Vagina (tissue), 2 donors: ENCODE data around the gene PLD6. TPM values are rescaled to one million over a fixed set of nuclear protein-coding genes. Genes with fewer than 3 reads are reported as not detected.

Experiments
- DNase-seq, 2 donors: peaks; one replicate each; pipeline ENCODE4 v3.0.0-alpha.2; 2017; ENCODE audit errors: extremely low spot score in 2 of 2
- H3K27ac ChIP-seq: fragments of 200-600 bp; sonication (generic); one replicate; pipeline ENCODE4 v1.5.1; 2019
- H3K27me3 ChIP-seq: fragments of 200-600 bp; sonication (generic); one replicate; pipeline ENCODE4 v1.5.1; 2019
- H3K36me3 ChIP-seq, 2 donors: fragments of 200-600 bp; sonication (generic); one replicate each; pipeline ENCODE4 v1.5.1; 2017 to 2019
- H3K4me1 ChIP-seq: fragments of 200-600 bp; sonication (generic); one replicate; pipeline ENCODE4 v1.5.1; 2019
- H3K4me3 ChIP-seq, 2 donors: fragments of 200-600 bp; sonication (generic); 1 replicate in 1 of 2; 2 replicates in 1 of 2; pipeline ENCODE4 v1.5.1; 2016 to 2019
- H3K9me3 ChIP-seq: fragments of 200-600 bp; sonication (generic); one replicate; pipeline ENCODE4 v1.5.1; 2019
- CTCF ChIP-seq, 3 experiments: fragments of 450-650 bp in 2 of 3; fragments of 200-600 bp in 1 of 3; sonication (generic) in 1 of 3; IDR thresholded peaks; one replicate each; pipeline ENCODE4 v1.5.1; 2017 to 2019; ENCODE audit warnings: antibody characterized with exemption in 3 of 3, mild to moderate bottlenecking in 2 of 3, moderate library complexity in 2 of 3
- POLR2A ChIP-seq, 2 donors: fragments of 450-650 bp; IDR thresholded peaks; one replicate each; pipeline ENCODE4 v1.6.1; 2017; ENCODE audit warnings: antibody characterized with exemption in 2 of 2, mild to moderate bottlenecking in 2 of 2, moderate library complexity in 2 of 2
- POLR2AphosphoS5 ChIP-seq, 2 donors: sonication (generic); formaldehyde crosslinking; IDR thresholded peaks; one replicate each; pipeline ENCODE4 v1.9.0; 2017; ENCODE audit warnings: antibody characterized with exemption in 2 of 2, mild to moderate bottlenecking in 2 of 2, low read depth in 1 of 2; ENCODE audit not compliant: insufficient read depth in 1 of 2
- intact Hi-C: fragments of 100-400 bp; cut with DNase I; formaldehyde crosslinking; loops from one replicate; pipeline ENCODE4 v1.15.1; 2023
- total RNA-seq: library from RNA; depleted of rRNA; stranded (reverse); fragments of >200 nt; gene quantifications from one replicate; pipeline ENCODE4 v1.2.3, GENCODE V29; 2016

PLD6 gene
- total RNA-seq, 1 donor from 2014 or later = 0.74 TPM

GRCh38 chr17:17155568-17155967 lies 50.6 kb downstream of the PLD6 start:
- peaks cover 0 to 76% of the 10 kb centered on the region in 2 donors for H3K36me3 ChIP-seq
- no peaks in the 10 kb centered on the region for H3K27me3 ChIP-seq
- peaks cover 28% of the 10 kb centered on the region for H3K4me1 ChIP-seq
- no peak overlapping the region for H3K27ac ChIP-seq
- no peak for TF ChIP-seq POLR2A (IDR thresholded peaks at IDR 0.05)
- no peak for TF ChIP-seq POLR2AphosphoS5 (IDR thresholded peaks at IDR 0.05; ENCODE audit: insufficient read depth in 1 of 2, low read depth in 1 of 2)
- TF ChIP-seq CTCF (IDR thresholded peaks at IDR 0.05) = no peak
- H3K9me3 ChIP-seq = no peaks in the 10 kb centered on the region
- intact Hi-C loops = no loop called here
- H3K4me3 ChIP-seq = no peak overlapping the region
- no peak for DNase-seq

DNA sequence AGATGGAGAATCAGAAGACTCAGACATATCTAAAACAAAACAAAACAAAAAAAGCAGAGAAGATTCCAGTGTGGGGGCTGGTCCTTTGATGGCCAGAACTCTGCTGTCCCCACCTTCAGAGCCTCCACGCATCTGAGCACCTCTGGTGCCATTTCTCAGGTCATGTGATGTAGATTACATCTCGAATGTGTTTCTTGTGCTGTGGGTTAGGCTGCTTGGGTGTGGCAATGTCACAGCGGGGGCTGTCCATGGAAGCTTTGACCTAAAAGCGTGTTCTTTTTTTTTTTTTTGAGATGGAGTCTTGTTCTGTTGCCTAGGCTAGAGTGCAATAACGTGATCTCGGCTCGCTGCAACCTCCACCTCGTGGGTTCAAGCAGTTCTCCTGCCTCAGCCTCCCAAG lies 51.2 kb downstream of the PLD6 start:
- TF ChIP-seq POLR2A (IDR thresholded peaks at IDR 0.05) = no peak
- no peak for TF ChIP-seq CTCF (IDR thresholded peaks at IDR 0.05)
- no peak for TF ChIP-seq POLR2AphosphoS5 (IDR thresholded peaks at IDR 0.05; ENCODE audit: insufficient read depth in 1 of 2, low read depth in 1 of 2)
- DNase-seq = no peak
- peaks cover 28% of the 10 kb centered on the region for H3K4me1 ChIP-seq
- H3K27me3 ChIP-seq = no peaks in the 10 kb centered on the region
- no peak overlapping the region for H3K4me3 ChIP-seq
- H3K36me3 ChIP-seq = peaks cover 0 to 74% of the 10 kb centered on the region in 2 donors
- no peaks in the 10 kb centered on the region for H3K9me3 ChIP-seq
- intact Hi-C loops = no loop called here
- H3K27ac ChIP-seq = no peak overlapping the region

DNA sequence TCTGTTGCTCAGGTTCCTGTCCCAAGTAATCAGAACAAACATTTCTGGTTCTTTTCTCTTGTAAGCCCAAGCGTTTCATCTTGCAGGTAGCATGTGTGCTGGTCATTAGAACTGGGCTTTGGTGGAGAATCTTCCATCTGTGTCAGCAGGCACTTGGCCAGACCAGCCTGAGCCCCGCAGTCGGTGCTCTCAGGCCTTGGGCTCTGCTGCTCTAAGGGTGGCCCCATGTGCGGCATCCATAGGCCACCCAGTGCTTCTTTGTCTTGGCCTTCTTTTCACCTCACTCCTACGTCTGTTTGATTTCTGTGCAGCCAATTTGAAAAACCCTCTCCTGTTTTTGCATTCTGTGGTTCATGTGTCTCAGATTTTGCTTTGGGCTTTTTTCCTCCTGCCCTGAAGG lies 51.6 kb downstream of the PLD6 start:
- DNase-seq = no peak
- Histone ChIP-seq H3K27ac (no peak overlapping the region), H3K4me3 (no peak overlapping the region), H3K4me1 (peaks cover 28% of the 10 kb centered on the region), H3K27me3 (no peaks in the 10 kb centered on the region), H3K36me3 (peaks cover 0 to 73% of the 10 kb centered on the region in 2 donors), H3K9me3 (no peaks in the 10 kb centered on the region)
- intact Hi-C loops = no loop called here
- TF ChIP-seq POLR2A (IDR thresholded peaks at IDR 0.05) (no peak), CTCF (IDR thresholded peaks at IDR 0.05) (no peak), POLR2AphosphoS5 (IDR thresholded peaks at IDR 0.05; ENCODE audit: insufficient read depth in 1 of 2, low read depth in 1 of 2) (no peak)

- DNase-seq = no peak
- intact Hi-C loops = no loop called here
- H3K27me3 ChIP-seq = no peaks in the 10 kb centered on the region
- no peak overlapping the region for H3K4me3 ChIP-seq
- peaks cover 28% of the 10 kb centered on the region for H3K4me1 ChIP-seq
- H3K9me3 ChIP-seq = no peaks in the 10 kb centered on the region
- H3K27ac ChIP-seq = no peak overlapping the region
- peaks cover 0 to 71% of the 10 kb centered on the region in 2 donors for H3K36me3 ChIP-seq
- TF ChIP-seq POLR2AphosphoS5 (IDR thresholded peaks at IDR 0.05; ENCODE audit: insufficient read depth in 1 of 2, low read depth in 1 of 2) (peak in 1 of 2 donors; percentile 1), POLR2A (IDR thresholded peaks at IDR 0.05) (no peak)
These were observed 52.4 kb downstream of the PLD6 start for GRCh38 chr17:17153709-17154108.

DNA sequence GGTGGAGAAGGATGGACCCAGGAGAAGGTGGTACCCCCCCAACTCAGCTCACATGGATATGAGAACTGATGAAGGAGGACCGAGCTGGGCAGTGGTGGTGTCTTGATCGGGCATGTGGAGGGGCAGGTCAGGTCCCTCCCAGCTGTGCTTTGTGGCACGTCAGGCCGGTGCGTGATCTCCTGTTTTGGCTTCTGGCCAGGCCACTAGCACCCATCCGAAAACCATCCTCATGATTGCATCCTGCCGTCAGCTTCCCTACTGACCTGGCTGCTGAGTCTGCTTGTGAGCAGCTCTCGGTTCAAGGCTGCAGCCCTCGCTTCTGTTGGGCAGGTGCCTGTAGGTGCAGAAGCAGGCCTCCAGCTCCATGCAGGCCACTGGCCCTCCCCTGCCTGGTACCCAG lies 53.1 kb downstream of the PLD6 start:
- TF ChIP-seq CTCF (IDR thresholded peaks at IDR 0.05) (no peak), POLR2A (IDR thresholded peaks at IDR 0.05) (no peak), POLR2AphosphoS5 (IDR thresholded peaks at IDR 0.05; ENCODE audit: insufficient read depth in 1 of 2, low read depth in 1 of 2) (no peak)
- DNase-seq = no peak
- intact Hi-C loops = no loop called here
- H3K36me3 ChIP-seq = peaks cover 0 to 71% of the 10 kb centered on the region in 2 donors
- H3K27me3 ChIP-seq = no peaks in the 10 kb centered on the region
- H3K4me1 ChIP-seq = peaks cover 28% of the 10 kb centered on the region
- peak overlapping the region; percentile 39 for H3K27ac ChIP-seq
- H3K4me3 ChIP-seq = no peak overlapping the region
- no peaks in the 10 kb centered on the region for H3K9me3 ChIP-seq
